Measurements from ENCODE around the gene ANTXR1. TPM values are rescaled to one million over a fixed set of nuclear protein-coding genes. Genes with fewer than 3 reads are reported as not detected.

The ANTXR1 gene
- total RNA-seq, 1 experiment from 2014 or later: 37.3 TPM

DNA sequence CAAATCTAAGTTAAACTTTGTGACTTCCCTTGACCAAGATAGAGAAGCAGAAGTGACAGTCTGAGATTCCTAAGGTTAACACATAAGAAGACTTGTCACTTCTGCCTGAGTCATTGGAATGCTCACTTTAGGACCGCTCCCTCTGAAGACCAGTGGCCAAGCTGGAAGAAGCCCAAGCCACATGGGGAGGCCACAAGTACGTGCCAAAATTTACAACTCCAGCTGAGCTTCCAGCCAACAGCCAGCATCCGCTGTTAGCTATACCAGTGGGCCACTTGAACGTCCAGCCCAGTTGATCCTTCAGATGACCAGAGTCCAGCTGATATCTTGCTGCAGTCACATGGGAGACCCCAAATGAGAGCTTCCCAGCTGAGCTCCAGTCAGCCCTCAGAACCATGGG, 18.1 kb upstream of the ANTXR1 start:
- H2BK12ac ChIP-seq (ENCODE audit: insufficient read length, low read depth, low read length): no peak overlapping the region
- no CpG with 5 or more reads among the region's 4 CpGs for WGBS (ENCODE audit: extremely low coverage, insufficient read length, low lambda C conversion rate)
- H3K4me1 ChIP-seq (ENCODE audit: insufficient read depth, low read length): no peaks in the 10 kb centered on the region
- no peak overlapping the region for H2BK15ac ChIP-seq (ENCODE audit: low read depth, low read length)
- no peak overlapping the region for H4K5ac ChIP-seq (ENCODE audit: insufficient read length, low read depth, low read length)
- no peaks in the 10 kb centered on the region for H3K9me3 ChIP-seq (ENCODE audit: control insufficient read depth, low read depth, low read length)
- H4K8ac ChIP-seq (replicated peaks; ENCODE audit: insufficient read length, low read depth, low read length): no peak overlapping the region
- no peak for DNase-seq
- H2AK5ac ChIP-seq (ENCODE audit: insufficient read length, low read length): no peak overlapping the region
- H3T11ph ChIP-seq (ENCODE audit: low read length): no peak overlapping the region
- no peaks in the 10 kb centered on the region for H3K79me1 ChIP-seq (ENCODE audit: insufficient read depth, low read depth, low read length, poor library complexity, severe bottlenecking)
- H4K91ac ChIP-seq (ENCODE audit: insufficient read length, low read depth, low read length): no peak overlapping the region
- H3K23ac ChIP-seq (ENCODE audit: insufficient read length, low read depth, low read length): no peak overlapping the region
- no peak overlapping the region for H3K27ac ChIP-seq (ENCODE audit: insufficient read length, low read depth, low read length)
- no peak overlapping the region for H2BK5ac ChIP-seq (ENCODE audit: insufficient read length, low read length)
- TF ChIP-seq, protein P1, sequence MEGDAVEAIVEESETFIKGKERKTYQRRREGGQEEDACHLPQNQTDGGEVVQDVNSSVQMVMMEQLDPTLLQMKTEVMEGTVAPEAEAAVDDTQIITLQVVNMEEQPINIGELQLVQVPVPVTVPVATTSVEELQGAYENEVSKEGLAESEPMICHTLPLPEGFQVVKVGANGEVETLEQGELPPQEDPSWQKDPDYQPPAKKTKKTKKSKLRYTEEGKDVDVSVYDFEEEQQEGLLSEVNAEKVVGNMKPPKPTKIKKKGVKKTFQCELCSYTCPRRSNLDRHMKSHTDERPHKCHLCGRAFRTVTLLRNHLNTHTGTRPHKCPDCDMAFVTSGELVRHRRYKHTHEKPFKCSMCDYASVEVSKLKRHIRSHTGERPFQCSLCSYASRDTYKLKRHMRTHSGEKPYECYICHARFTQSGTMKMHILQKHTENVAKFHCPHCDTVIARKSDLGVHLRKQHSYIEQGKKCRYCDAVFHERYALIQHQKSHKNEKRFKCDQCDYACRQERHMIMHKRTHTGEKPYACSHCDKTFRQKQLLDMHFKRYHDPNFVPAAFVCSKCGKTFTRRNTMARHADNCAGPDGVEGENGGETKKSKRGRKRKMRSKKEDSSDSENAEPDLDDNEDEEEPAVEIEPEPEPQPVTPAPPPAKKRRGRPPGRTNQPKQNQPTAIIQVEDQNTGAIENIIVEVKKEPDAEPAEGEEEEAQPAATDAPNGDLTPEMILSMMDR (conservative IDR thresholded peaks at IDR 0.05): no peak
- H2AFZ ChIP-seq (ENCODE audit: low read length): no peak overlapping the region
- Mint-ChIP-seq H3K36me3 (ENCODE audit: insufficient read depth in 1 of 3, low read depth in 3 of 3) (no peaks in the 10 kb centered on the region; a peak in 1 of 7 replicates), H3K27ac (no peak overlapping the region), H3K4me3 (no peak overlapping the region), H3K27me3 (ENCODE audit: low read depth) (peaks cover 9% of the 10 kb centered on the region), H3K9me3 (no peaks in the 10 kb centered on the region), H3K4me1 (no peaks in the 10 kb centered on the region)
- no peak overlapping the region for H3K4ac ChIP-seq (ENCODE audit: low read depth, low read length)
- no peak overlapping the region for H3K14ac ChIP-seq (ENCODE audit: insufficient read depth, low read length)
- no peaks in the 10 kb centered on the region for H4K20me1 ChIP-seq (ENCODE audit: control insufficient read depth, insufficient read depth, insufficient read length)
- no peak overlapping the region for H3K56ac ChIP-seq (ENCODE audit: insufficient read length, low read depth, low read length)
- no peak overlapping the region for H3K18ac ChIP-seq (ENCODE audit: insufficient read length, low read depth, low read length)
- no peaks in the 10 kb centered on the region for H3K27me3 ChIP-seq (ENCODE audit: insufficient read depth, low read length)
- no peaks in the 10 kb centered on the region for H3K79me2 ChIP-seq (ENCODE audit: insufficient read depth, low read length)
- no peak overlapping the region for H2BK20ac ChIP-seq (ENCODE audit: low read depth, low read length, poor library complexity, severe bottlenecking)
- H3K23me2 ChIP-seq (ENCODE audit: insufficient read length, low read depth, low read length, poor library complexity, severe bottlenecking): no peaks in the 10 kb centered on the region
- no peak overlapping the region for H2BK120ac ChIP-seq (ENCODE audit: low read depth, low read length, poor library complexity, severe bottlenecking)
- no peak overlapping the region for H3K4me2 ChIP-seq (ENCODE audit: insufficient read depth, insufficient read length, low read length)
- H3K9ac ChIP-seq (ENCODE audit: extremely low read depth, insufficient read length, low read length): no peak overlapping the region
